Measurements from ENCODE around the gene SLC47A2.

DNA sequence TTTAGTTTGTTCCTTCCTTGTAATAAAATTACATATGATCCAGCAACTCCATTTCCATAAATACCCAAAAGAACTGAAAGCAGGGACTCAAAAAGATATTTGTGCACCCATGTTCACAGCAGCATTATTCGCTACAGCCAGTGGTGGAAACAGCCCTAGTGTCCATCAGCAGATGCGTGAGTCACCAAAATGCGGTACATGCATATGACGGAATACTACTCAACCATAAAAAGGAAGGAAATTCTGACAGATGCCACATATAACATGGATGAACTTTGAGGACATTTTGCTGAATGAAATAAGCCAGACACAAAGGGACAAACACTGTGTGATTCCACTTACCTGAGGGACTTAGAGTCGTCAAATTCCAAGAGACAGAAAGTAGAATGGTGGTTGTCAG, 9.1 kb upstream of the SLC47A2 start:
- TF ChIP-seq, protein P1, sequence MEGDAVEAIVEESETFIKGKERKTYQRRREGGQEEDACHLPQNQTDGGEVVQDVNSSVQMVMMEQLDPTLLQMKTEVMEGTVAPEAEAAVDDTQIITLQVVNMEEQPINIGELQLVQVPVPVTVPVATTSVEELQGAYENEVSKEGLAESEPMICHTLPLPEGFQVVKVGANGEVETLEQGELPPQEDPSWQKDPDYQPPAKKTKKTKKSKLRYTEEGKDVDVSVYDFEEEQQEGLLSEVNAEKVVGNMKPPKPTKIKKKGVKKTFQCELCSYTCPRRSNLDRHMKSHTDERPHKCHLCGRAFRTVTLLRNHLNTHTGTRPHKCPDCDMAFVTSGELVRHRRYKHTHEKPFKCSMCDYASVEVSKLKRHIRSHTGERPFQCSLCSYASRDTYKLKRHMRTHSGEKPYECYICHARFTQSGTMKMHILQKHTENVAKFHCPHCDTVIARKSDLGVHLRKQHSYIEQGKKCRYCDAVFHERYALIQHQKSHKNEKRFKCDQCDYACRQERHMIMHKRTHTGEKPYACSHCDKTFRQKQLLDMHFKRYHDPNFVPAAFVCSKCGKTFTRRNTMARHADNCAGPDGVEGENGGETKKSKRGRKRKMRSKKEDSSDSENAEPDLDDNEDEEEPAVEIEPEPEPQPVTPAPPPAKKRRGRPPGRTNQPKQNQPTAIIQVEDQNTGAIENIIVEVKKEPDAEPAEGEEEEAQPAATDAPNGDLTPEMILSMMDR (IDR thresholded peaks at IDR 0.05), result no peak
- no peak for TF ChIP-seq POLR2AphosphoS5 (IDR thresholded peaks at IDR 0.05; ENCODE audit: low read depth, low read length)
- TF ChIP-seq, protein P2, sequence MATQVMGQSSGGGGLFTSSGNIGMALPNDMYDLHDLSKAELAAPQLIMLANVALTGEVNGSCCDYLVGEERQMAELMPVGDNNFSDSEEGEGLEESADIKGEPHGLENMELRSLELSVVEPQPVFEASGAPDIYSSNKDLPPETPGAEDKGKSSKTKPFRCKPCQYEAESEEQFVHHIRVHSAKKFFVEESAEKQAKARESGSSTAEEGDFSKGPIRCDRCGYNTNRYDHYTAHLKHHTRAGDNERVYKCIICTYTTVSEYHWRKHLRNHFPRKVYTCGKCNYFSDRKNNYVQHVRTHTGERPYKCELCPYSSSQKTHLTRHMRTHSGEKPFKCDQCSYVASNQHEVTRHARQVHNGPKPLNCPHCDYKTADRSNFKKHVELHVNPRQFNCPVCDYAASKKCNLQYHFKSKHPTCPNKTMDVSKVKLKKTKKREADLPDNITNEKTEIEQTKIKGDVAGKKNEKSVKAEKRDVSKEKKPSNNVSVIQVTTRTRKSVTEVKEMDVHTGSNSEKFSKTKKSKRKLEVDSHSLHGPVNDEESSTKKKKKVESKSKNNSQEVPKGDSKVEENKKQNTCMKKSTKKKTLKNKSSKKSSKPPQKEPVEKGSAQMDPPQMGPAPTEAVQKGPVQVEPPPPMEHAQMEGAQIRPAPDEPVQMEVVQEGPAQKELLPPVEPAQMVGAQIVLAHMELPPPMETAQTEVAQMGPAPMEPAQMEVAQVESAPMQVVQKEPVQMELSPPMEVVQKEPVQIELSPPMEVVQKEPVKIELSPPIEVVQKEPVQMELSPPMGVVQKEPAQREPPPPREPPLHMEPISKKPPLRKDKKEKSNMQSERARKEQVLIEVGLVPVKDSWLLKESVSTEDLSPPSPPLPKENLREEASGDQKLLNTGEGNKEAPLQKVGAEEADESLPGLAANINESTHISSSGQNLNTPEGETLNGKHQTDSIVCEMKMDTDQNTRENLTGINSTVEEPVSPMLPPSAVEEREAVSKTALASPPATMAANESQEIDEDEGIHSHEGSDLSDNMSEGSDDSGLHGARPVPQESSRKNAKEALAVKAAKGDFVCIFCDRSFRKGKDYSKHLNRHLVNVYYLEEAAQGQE (IDR thresholded peaks at IDR 0.05; ENCODE audit: insufficient read depth in 1 of 2, low read depth in 2 of 2, low read length in 1 of 2), result no peak
